HAP-1 (cell line): Measurements from ENCODE around the gene TSKS.

Source experiments
- DNase-seq, 2 experiments: peaks; one replicate each; pipeline ENCODE4 v3.0.0-alpha.2; 2016 to 2020; ENCODE audit warnings: low spot score in 2 of 2
- H3K27me3 ChIP-seq: fragments of 250-450 bp; sonication (Bioruptor Pico); 2 replicates; pipeline ENCODE4 v1.5.1; 2020; ENCODE audit warnings: low read depth, mild to moderate bottlenecking, moderate library complexity
- H3K36me3 ChIP-seq: fragments of 250-450 bp; sonication (Bioruptor Pico); replicated peaks from 2 replicates; pipeline ENCODE4 v1.5.1; 2020; ENCODE audit warnings: mild to moderate bottlenecking
- H3K4me1 ChIP-seq: fragments of 250-450 bp; sonication (Bioruptor Pico); 2 replicates; pipeline ENCODE4 v1.5.1; 2020; ENCODE audit warnings: mild to moderate bottlenecking
- H3K4me3 ChIP-seq: fragments of 250-450 bp; sonication (Bioruptor Pico); 2 replicates; pipeline ENCODE4 v1.5.1; 2020; ENCODE audit warnings: mild to moderate bottlenecking, moderate library complexity
- H3K9me3 ChIP-seq: fragments of 250-450 bp; sonication (Bioruptor Pico); 2 replicates; pipeline ENCODE4 v1.5.1; 2020; ENCODE audit warnings: mild to moderate bottlenecking, moderate library complexity
- in situ Hi-C: fragments of 300-500 bp; cut with MboI; formaldehyde crosslinking; loops from 3 replicates; pipeline ENCODE4 v1.14.3; 2020; ENCODE audit warnings: low sequenced_read_pairs, inconsistent platforms, mixed read lengths

The TSKS gene

GRCh38 chr19:49705919-49706318 is 57.2 kb downstream of the TSKS start:
- Histone ChIP-seq H3K9me3 (no peaks in the 10 kb centered on the region), H3K36me3 (no peaks in the 10 kb centered on the region), H3K4me1 (no peaks in the 10 kb centered on the region), H3K27me3 (no peaks in the 10 kb centered on the region), H3K4me3 (no peak overlapping the region)
- DNase-seq = no peak
- in situ Hi-C loops = no loop called here

- H3K27me3 ChIP-seq = no peaks in the 10 kb centered on the region
- H3K4me1 ChIP-seq = no peaks in the 10 kb centered on the region
- no peak for DNase-seq
- in situ Hi-C loops = no loop called here
- H3K9me3 ChIP-seq = no peaks in the 10 kb centered on the region
- no peaks in the 10 kb centered on the region for H3K36me3 ChIP-seq
- H3K4me3 ChIP-seq = no peak overlapping the region
Measured at GRCh38 chr19:49704888-49705642, 58.0 kb downstream of the TSKS start.

- Histone ChIP-seq H3K27me3 (no peaks in the 10 kb centered on the region), H3K4me3 (no peak overlapping the region), H3K4me1 (no peaks in the 10 kb centered on the region), H3K36me3 (no peaks in the 10 kb centered on the region), H3K9me3 (no peaks in the 10 kb centered on the region)
- DNase-seq = peak in 1 of 2 experiments; percentile 40
- in situ Hi-C loops = no loop called here
Measured at GRCh38 chr19:49701271-49701786, 61.8 kb downstream of the TSKS start.

- in situ Hi-C loops = no loop called here
- Histone ChIP-seq H3K9me3 (no peaks in the 10 kb centered on the region), H3K4me1 (no peaks in the 10 kb centered on the region)
Measured at GRCh38 chr19:49700563-49700962, 62.5 kb downstream of the TSKS start.

GRCh38 chr19:49699364-49699763 is 63.7 kb downstream of the TSKS start:
- Histone ChIP-seq H3K4me1 (no peaks in the 10 kb centered on the region), H3K36me3 (no peaks in the 10 kb centered on the region), H3K27me3 (no peaks in the 10 kb centered on the region), H3K9me3 (no peaks in the 10 kb centered on the region), H3K4me3 (no peak overlapping the region)
- in situ Hi-C loops = no loop called here
- DNase-seq = no peak

More at GRCh38 chr19:49700563-49700962, 62.5 kb downstream of the TSKS start:
- DNase-seq = no peak
- Histone ChIP-seq H3K4me3 (no peak overlapping the region), H3K27me3 (no peaks in the 10 kb centered on the region), H3K36me3 (no peaks in the 10 kb centered on the region)

- Histone ChIP-seq H3K4me1 (no peaks in the 10 kb centered on the region), H3K9me3 (no peaks in the 10 kb centered on the region), H3K27me3 (no peaks in the 10 kb centered on the region), H3K4me3 (no peak overlapping the region), H3K36me3 (no peaks in the 10 kb centered on the region)
- in situ Hi-C loops = no loop called here
- no peak for DNase-seq
Measured at GRCh38 chr19:49696865-49697264, 66.2 kb downstream of the TSKS start.

GRCh38 chr19:49696115-49696514 is 67.0 kb downstream of the TSKS start:
- Histone ChIP-seq H3K4me1 (no peaks in the 10 kb centered on the region), H3K9me3 (no peaks in the 10 kb centered on the region), H3K27me3 (no peaks in the 10 kb centered on the region), H3K4me3 (no peak overlapping the region), H3K36me3 (no peaks in the 10 kb centered on the region)
- DNase-seq = no peak
- in situ Hi-C loops = no loop called here

GRCh38 chr19:49692147-49692506 is 71.0 kb downstream of the TSKS start:
- no peaks in the 10 kb centered on the region for H3K27me3 ChIP-seq
- no peak for DNase-seq
- in situ Hi-C loops = no loop called here
- no peaks in the 10 kb centered on the region for H3K9me3 ChIP-seq
- no peaks in the 10 kb centered on the region for H3K4me1 ChIP-seq
- H3K4me3 ChIP-seq = no peak overlapping the region
- peaks cover 17% of the 10 kb centered on the region for H3K36me3 ChIP-seq

- no peaks in the 10 kb centered on the region for H3K27me3 ChIP-seq
- peak in 1 of 2 experiments; percentile 75 for DNase-seq
- no peaks in the 10 kb centered on the region for H3K4me1 ChIP-seq
- H3K36me3 ChIP-seq = peaks cover 17% of the 10 kb centered on the region
- no peaks in the 10 kb centered on the region for H3K9me3 ChIP-seq
- in situ Hi-C loops = no loop called here
- H3K4me3 ChIP-seq = no peak overlapping the region
Measured at GRCh38 chr19:49691243-49692146, 71.6 kb downstream of the TSKS start.

GRCh38 chr19:49690656-49691242 is 72.4 kb downstream of the TSKS start, which contains the start of gene CPT1C:
TSS of gene CPT1C (plus strand) at chr19:49691116. CDS start at chr19:49692253, 1,137 bp downstream.
- no peak within 1 kb of the TSS for H3K4me3 ChIP-seq
- DNase-seq = peak in 1 of 2 experiments; percentile 53

GRCh38 chr19:49690079-49690655 is 72.9 kb downstream of the TSKS start:
- Histone ChIP-seq H3K4me1 (no peaks in the 10 kb centered on the region), H3K9me3 (no peaks in the 10 kb centered on the region), H3K36me3 (peaks cover 27% of the 10 kb centered on the region), H3K27me3 (no peaks in the 10 kb centered on the region), H3K4me3 (no peak overlapping the region)
- no peak for DNase-seq
- in situ Hi-C loops = no loop called here

More at GRCh38 chr19:49690656-49691242, 72.4 kb downstream of the TSKS start, which contains the start of gene CPT1C:
- H3K36me3 ChIP-seq = peaks cover 24% of the 10 kb centered on the region
- no peaks in the 10 kb centered on the region for H3K27me3 ChIP-seq
- in situ Hi-C loops = no loop called here
- no peaks in the 10 kb centered on the region for H3K4me1 ChIP-seq
- no peaks in the 10 kb centered on the region for H3K9me3 ChIP-seq
